SIG-M5 treated with dmso at 0.1 percent for 504 hours (cell line): ENCODE data around the gene PNKP.
"Not testable (repeated sequence)": the region's sequence is repeated elsewhere in the genome, so short reads cannot be mapped to it uniquely, and the experiment has no call there.

ENCODE experiments used
- DNase-seq: peaks from one replicate; lab custom pipeline; 2025; ENCODE audit not compliant: unreplicated experiment; lab: John Stamatoyannopoulos, UW

PNKP gene

GRCh38 chr19:49824662-49825061 is 42.7 kb downstream of the PNKP start:
- no peak for DNase-seq

DNA sequence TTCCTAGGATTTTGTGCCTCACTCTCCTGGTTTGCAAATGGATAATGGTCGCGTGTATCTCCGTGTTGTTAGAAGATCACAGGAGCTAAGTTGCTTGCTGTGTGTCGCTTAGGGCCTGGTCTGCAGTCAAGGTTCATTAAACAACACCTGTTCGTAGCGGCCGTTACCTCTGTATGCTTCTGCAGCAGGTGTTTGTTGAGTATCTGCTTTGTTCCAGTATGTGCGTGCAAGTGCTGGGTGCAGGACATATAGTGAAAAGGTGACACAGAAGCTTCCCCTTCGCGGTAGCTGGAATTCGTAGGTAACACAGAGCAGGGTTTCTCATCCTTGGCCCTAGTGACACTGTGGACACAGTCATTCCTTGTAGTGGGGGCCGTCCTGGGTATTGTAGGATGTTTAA is 43.9 kb downstream of the PNKP start:
- no peak for DNase-seq

DNA sequence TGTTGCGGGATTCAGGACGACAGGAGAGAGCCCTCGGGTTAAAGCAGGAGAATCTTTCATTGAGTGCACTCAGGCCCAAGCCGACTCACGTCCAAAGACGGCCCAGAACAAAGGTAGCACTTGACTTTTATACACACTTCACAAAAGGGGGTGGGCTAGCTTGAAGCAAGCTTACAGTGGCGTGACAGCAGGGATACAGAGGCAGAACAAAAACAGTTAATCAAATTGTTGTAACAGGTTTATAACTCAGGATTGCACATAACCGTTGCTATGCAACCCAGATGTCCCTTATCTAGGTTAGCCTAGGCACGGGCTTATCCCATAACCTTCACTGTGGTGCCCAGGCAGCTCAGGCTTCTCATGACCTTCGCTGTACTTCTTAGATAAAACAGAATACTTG is 47.3 kb downstream of the PNKP start:
- DNase-seq = no peak

DNA sequence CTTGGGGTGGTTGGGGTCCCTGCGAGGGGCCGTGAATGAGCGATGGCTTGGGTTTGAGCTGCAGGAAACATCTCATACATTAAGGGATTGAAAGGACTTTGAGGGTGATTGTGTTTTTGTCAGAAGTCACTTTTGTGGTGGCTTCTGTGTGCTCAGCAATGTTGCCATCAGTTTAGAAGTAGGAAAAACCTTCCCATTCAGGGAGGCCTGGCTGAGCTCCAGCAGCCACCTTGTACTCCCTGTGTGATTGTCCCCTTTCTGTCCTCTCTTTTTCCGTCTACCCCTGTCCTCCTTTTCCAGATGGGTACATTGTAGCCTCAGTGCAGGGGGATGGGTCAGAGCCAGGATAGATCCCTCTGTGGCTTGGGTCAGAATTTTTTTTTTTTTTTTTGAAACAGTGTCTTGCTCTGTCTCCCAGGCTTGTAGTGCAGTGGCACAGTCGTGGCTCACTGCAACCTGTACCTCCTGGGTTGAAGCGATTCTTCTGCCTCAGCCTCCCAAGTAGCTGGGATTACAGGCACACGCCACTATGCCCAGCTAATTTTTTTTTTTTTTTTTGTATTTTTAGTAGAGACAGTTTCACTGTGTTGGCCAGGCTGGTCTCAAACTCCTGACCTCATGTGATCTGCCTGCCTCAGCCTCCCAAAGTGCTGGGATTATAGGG is 47.8 kb downstream of the PNKP start:
- DNase-seq = not testable (repeated sequence)

GRCh38 chr19:49818649-49819370 is 48.6 kb downstream of the PNKP start:
- peak; percentile 3 for DNase-seq

- peak; percentile 64 for DNase-seq
These were observed 49.3 kb downstream of the PNKP start, which contains the start of gene MED25 for GRCh38 chr19:49817964-49818648. Gene MED25, plus strand, starts transcription at chr19:49818289. Its CDS starts 53 bp downstream, at chr19:49818342.

- DNase-seq = no peak
These were observed 50.8 kb downstream of the PNKP start for GRCh38 chr19:49816590-49816989.

GRCh38 chr19:49814010-49814409 is 53.4 kb downstream of the PNKP start:
- DNase-seq = no peak

DNA sequence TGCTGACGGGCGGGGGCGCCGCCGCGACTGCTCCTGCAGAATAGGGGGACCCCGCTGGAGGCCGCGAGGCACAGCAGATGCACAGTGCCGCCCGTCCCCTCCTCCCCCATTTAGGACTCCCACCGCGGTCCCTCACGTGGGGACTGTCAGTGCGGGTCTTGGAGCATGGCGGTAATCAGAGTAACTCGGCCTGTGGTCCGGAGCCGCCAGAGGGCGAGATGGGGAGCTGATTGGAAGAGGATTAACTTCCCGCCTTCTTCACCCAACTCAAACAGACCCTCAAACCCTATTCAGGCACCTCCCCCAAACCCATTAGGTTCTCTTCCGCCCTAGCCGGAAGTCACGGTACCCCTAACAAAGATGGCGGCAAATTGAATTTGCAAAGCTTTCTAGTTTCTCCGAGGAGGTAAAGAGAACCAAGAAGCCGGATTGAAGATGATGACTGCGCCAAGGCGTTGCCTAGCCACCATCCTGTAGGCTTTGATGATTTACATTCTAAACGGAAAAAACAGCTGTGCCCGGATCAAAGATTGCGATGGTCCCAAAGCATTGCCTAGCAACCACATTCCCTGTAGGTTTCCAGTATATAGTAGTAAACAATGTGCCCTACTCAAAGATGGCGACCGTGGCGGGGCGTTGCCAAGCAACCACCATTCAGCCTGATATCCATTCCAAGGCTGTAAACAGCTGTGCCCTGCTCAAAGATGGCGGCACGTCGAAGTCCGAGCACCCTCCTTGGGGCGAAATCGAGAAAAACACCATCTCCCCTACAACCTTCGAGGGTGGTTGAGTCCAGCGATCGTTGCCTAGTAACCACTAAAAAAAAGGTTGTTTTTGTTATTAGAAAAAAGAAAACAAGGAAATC is 54.1 kb downstream of the PNKP start, which contains the start of gene FUZ:
Gene FUZ, minus strand, starts transcription at position 296 of the 865 bp plus-strand sequence. Its CDS starts 186 bp downstream, at position 110.
- peak; percentile 97 for DNase-seq

DNA sequence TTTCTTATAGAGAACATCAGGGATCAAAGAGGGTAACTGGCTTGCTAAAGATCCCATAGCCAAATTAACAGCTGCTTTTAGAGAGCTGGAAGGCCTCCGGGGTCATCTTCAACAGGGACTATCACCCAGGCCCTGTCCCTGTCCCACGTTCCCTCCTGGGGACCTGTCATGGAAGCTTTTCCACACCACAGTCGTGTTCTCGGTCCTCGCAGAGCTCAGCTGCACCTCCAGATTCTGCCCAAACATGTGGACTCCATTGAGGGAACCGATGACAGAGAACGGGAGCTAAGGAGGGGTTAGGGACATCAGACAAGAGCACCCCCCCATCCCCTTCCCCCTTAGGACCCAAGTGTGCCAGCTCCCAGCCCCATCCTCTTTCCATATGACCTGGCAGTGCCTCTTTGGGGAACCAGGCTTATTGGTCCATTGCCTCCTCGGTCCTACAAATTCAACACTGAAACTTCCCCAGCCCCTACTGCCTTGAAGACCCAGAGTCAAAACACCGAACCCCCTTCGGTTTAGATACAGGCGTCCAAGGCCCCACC is 54.9 kb downstream of the PNKP start:
- DNase-seq = no peak

GRCh38 chr19:49811328-49811727 is 56.0 kb downstream of the PNKP start:
- no peak for DNase-seq
